ENCODE results near the gene TRPM3. TPM values are rescaled to one million over a fixed set of nuclear protein-coding genes. Genes with fewer than 3 reads are reported as not detected.
A peak's percentile ranks its signal among the peaks of the same experiment; 100 is the strongest.

Gene TRPM3
- total RNA-seq, 1 experiment from 2014 or later: not detected

- no peak for DNase-seq
- no peak for TF ChIP-seq CTCF (IDR thresholded peaks at IDR 0.05; ENCODE audit: unreplicated experiment)
- H3K36me3 Mint-ChIP-seq (ENCODE audit: insufficient read depth, unreplicated experiment): no peaks in the 10 kb centered on the region
- peaks cover 12% of the 10 kb centered on the region for H3K27me3 Mint-ChIP-seq (ENCODE audit: unreplicated experiment)
- H3K9me3 Mint-ChIP-seq (ENCODE audit: low read depth, unreplicated experiment): peaks cover 2% of the 10 kb centered on the region
- H3K27ac Mint-ChIP-seq (ENCODE audit: unreplicated experiment): no peak overlapping the region
- no peak overlapping the region for H3K4me3 Mint-ChIP-seq (ENCODE audit: low read depth, unreplicated experiment)
- intact Hi-C loops (cut with micrococcal nuclease; ENCODE audit: unreplicated experiment): loop anchor here (2.0 kb wide), 1 partner anchor 363 kb away; no protein-coding TSS in a partner anchor
- H3K4me1 Mint-ChIP-seq (ENCODE audit: low read depth, unreplicated experiment): no peaks in the 10 kb centered on the region
- BruUV-seq (replicated peaks): no TSS peak
- CTCF ChIA-PET: interaction anchor here (0.6 kb wide), 2 partner anchors 100 to 338 kb away, joined by 4 read pairs; no protein-coding TSS in a partner anchor
These were observed 118.1 kb downstream of the TRPM3 start for GRCh38 chr9:71003346-71003745.

- H3K36me3 Mint-ChIP-seq (ENCODE audit: insufficient read depth, unreplicated experiment): no peaks in the 10 kb centered on the region
- CTCF ChIA-PET: interaction anchor here (1.0 kb wide), 1 partner anchor 362 kb away, joined by 4 read pairs; no protein-coding TSS in a partner anchor
These were observed 119.5 kb downstream of the TRPM3 start for GRCh38 chr9:71001780-71002386.

GRCh38 chr9:70998962-70999361 lies 122.5 kb downstream of the TRPM3 start:
- no peaks in the 10 kb centered on the region for H3K4me1 Mint-ChIP-seq (ENCODE audit: low read depth, unreplicated experiment)
- H3K9me3 Mint-ChIP-seq (ENCODE audit: low read depth, unreplicated experiment): no peaks in the 10 kb centered on the region
- DNase-seq: no peak
- no peak overlapping the region for H3K4me3 Mint-ChIP-seq (ENCODE audit: low read depth, unreplicated experiment)
- no peak for TF ChIP-seq CTCF (IDR thresholded peaks at IDR 0.05; ENCODE audit: unreplicated experiment)
- no peak overlapping the region for H3K27ac Mint-ChIP-seq (ENCODE audit: unreplicated experiment)
- no peaks in the 10 kb centered on the region for H3K27me3 Mint-ChIP-seq (ENCODE audit: unreplicated experiment)
- H3K36me3 Mint-ChIP-seq (ENCODE audit: insufficient read depth, unreplicated experiment): no peaks in the 10 kb centered on the region
- CTCF ChIA-PET: no interaction called here
- intact Hi-C loops (cut with micrococcal nuclease; ENCODE audit: unreplicated experiment): no loop called here
- no TSS peak for BruUV-seq (replicated peaks)

More at GRCh38 chr9:71001780-71002386, 119.5 kb downstream of the TRPM3 start:
- Mint-ChIP-seq H3K4me1 (ENCODE audit: low read depth, unreplicated experiment) (no peaks in the 10 kb centered on the region), H3K9me3 (ENCODE audit: low read depth, unreplicated experiment) (no peaks in the 10 kb centered on the region), H3K27ac (ENCODE audit: unreplicated experiment) (no peak overlapping the region), H3K4me3 (ENCODE audit: low read depth, unreplicated experiment) (no peak overlapping the region), H3K27me3 (ENCODE audit: unreplicated experiment) (no peaks in the 10 kb centered on the region)
- BruUV-seq (replicated peaks): no TSS peak
- DNase-seq: peak; percentile 63
- intact Hi-C loops (cut with micrococcal nuclease; ENCODE audit: unreplicated experiment): loop anchor here (1.0 to 2.0 kb wide), 2 partner anchors 77 to 361 kb away; no protein-coding TSS in a partner anchor
- peak; percentile 66 for TF ChIP-seq CTCF (IDR thresholded peaks at IDR 0.05; ENCODE audit: unreplicated experiment)

GRCh38 chr9:70995511-70995910 lies 125.9 kb downstream of the TRPM3 start:
- intact Hi-C loops (cut with micrococcal nuclease; ENCODE audit: unreplicated experiment): no loop called here
- TF ChIP-seq CTCF (IDR thresholded peaks at IDR 0.05; ENCODE audit: unreplicated experiment): no peak
- no peaks in the 10 kb centered on the region for H3K4me1 Mint-ChIP-seq (ENCODE audit: low read depth, unreplicated experiment)
- H3K9me3 Mint-ChIP-seq (ENCODE audit: low read depth, unreplicated experiment): no peaks in the 10 kb centered on the region
- no peaks in the 10 kb centered on the region for H3K36me3 Mint-ChIP-seq (ENCODE audit: insufficient read depth, unreplicated experiment)
- no TSS peak for BruUV-seq (replicated peaks)
- no peak overlapping the region for H3K27ac Mint-ChIP-seq (ENCODE audit: unreplicated experiment)
- no peak overlapping the region for H3K4me3 Mint-ChIP-seq (ENCODE audit: low read depth, unreplicated experiment)
- H3K27me3 Mint-ChIP-seq (ENCODE audit: unreplicated experiment): no peaks in the 10 kb centered on the region
- CTCF ChIA-PET: no interaction called here
- DNase-seq: no peak
